ENCODE results near the gene HOXC10. TPM values are rescaled to one million over a fixed set of nuclear protein-coding genes. Genes with fewer than 3 reads are reported as not detected.

Gene HOXC10
- total RNA-seq, 1 donor from 2014 or later: not detected

GRCh38 chr12:53951577-53952334 is 33.2 kb upstream of the HOXC10 start:
- Histone ChIP-seq H3K9me3 (ENCODE audit: insufficient read depth, low read depth, low read length) (no peaks in the 10 kb centered on the region), H3K4me3 (ENCODE audit: insufficient read depth, low read depth, low read length) (no peak overlapping the region), H2AFZ (ENCODE audit: low read depth, low read length) (no peak overlapping the region), H3K4me1 (ENCODE audit: insufficient read depth, low read length) (no peaks in the 10 kb centered on the region), H3K27me3 (ENCODE audit: insufficient read depth, low read length) (peaks cover 91% of the 10 kb centered on the region), H4K20me1 (ENCODE audit: insufficient read depth, low read length) (peaks cover 4% of the 10 kb centered on the region), H3K9ac (ENCODE audit: low read length) (no peak overlapping the region), H3K79me2 (ENCODE audit: insufficient read depth, low read length) (no peaks in the 10 kb centered on the region), H3K4me2 (ENCODE audit: low read length) (no peak overlapping the region), H3K27ac (ENCODE audit: low read depth, low read length) (no peak overlapping the region), H3K36me3 (ENCODE audit: insufficient read depth, low read length) (no peaks in the 10 kb centered on the region)
- Mint-ChIP-seq H3K27me3 (ENCODE audit: low read depth, unreplicated experiment) (peaks cover 86% of the 10 kb centered on the region), H3K4me1 (ENCODE audit: low read depth, unreplicated experiment) (no peaks in the 10 kb centered on the region), H3K27ac (ENCODE audit: unreplicated experiment) (no peak overlapping the region), H3K4me3 (ENCODE audit: unreplicated experiment) (no peak overlapping the region), H3K36me3 (ENCODE audit: low read depth, unreplicated experiment) (peaks cover 4% of the 10 kb centered on the region), H3K9me3 (ENCODE audit: unreplicated experiment) (peaks cover 30% of the 10 kb centered on the region)
- FAIRE-seq (no peak), DNase-seq (ENCODE audit: low read depth) (no peak)
- TF ChIP-seq, protein P1, sequence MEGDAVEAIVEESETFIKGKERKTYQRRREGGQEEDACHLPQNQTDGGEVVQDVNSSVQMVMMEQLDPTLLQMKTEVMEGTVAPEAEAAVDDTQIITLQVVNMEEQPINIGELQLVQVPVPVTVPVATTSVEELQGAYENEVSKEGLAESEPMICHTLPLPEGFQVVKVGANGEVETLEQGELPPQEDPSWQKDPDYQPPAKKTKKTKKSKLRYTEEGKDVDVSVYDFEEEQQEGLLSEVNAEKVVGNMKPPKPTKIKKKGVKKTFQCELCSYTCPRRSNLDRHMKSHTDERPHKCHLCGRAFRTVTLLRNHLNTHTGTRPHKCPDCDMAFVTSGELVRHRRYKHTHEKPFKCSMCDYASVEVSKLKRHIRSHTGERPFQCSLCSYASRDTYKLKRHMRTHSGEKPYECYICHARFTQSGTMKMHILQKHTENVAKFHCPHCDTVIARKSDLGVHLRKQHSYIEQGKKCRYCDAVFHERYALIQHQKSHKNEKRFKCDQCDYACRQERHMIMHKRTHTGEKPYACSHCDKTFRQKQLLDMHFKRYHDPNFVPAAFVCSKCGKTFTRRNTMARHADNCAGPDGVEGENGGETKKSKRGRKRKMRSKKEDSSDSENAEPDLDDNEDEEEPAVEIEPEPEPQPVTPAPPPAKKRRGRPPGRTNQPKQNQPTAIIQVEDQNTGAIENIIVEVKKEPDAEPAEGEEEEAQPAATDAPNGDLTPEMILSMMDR (IDR thresholded peaks at IDR 0.05; ENCODE audit: insufficient read depth, low read depth, low read length): no peak
- TF ChIP-seq EZH2 (IDR thresholded peaks at IDR 0.05; ENCODE audit: insufficient read depth, low read length): peak; percentile 82

DNA sequence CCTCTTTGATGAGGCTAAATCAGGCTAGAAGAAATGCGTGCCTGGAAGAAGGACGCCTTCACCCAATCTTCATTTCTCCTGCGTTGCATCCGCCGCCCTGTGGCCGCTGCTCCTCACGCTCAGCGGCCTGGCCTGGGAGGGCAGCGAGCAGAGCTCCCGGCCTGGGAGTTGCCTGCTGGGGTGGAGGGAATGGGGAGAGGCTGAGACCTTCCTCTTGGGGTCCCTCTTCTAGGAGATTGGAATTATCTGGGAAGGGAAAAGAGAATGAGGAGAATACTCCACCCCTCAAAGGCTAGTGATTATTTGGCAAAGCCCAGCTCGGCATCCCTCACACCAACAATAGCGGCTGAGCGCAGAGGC is 32.6 kb upstream of the HOXC10 start:
- Histone ChIP-seq H3K36me3 (ENCODE audit: insufficient read depth, low read length) (no peaks in the 10 kb centered on the region), H3K9ac (ENCODE audit: low read length) (no peak overlapping the region), H3K79me2 (ENCODE audit: insufficient read depth, low read length) (no peaks in the 10 kb centered on the region), H2AFZ (ENCODE audit: low read depth, low read length) (no peak overlapping the region), H3K9me3 (ENCODE audit: insufficient read depth, low read depth, low read length) (no peaks in the 10 kb centered on the region), H3K4me1 (ENCODE audit: insufficient read depth, low read length) (no peaks in the 10 kb centered on the region), H3K27me3 (ENCODE audit: insufficient read depth, low read length) (peaks cover 93% of the 10 kb centered on the region), H3K27ac (ENCODE audit: low read depth, low read length) (no peak overlapping the region), H3K4me2 (ENCODE audit: low read length) (no peak overlapping the region), H4K20me1 (ENCODE audit: insufficient read depth, low read length) (peaks cover 4% of the 10 kb centered on the region), H3K4me3 (ENCODE audit: insufficient read depth, low read depth, low read length) (no peak overlapping the region)
- Mint-ChIP-seq H3K27me3 (ENCODE audit: low read depth, unreplicated experiment) (peaks cover 86% of the 10 kb centered on the region), H3K27ac (ENCODE audit: unreplicated experiment) (no peak overlapping the region), H3K36me3 (ENCODE audit: low read depth, unreplicated experiment) (peaks cover 4% of the 10 kb centered on the region), H3K9me3 (ENCODE audit: unreplicated experiment) (peaks cover 30% of the 10 kb centered on the region), H3K4me1 (ENCODE audit: low read depth, unreplicated experiment) (no peaks in the 10 kb centered on the region), H3K4me3 (ENCODE audit: unreplicated experiment) (no peak overlapping the region)
- TF ChIP-seq, protein P1 (IDR thresholded peaks at IDR 0.05; ENCODE audit: insufficient read depth, low read depth, low read length): no peak
- no peak for TF ChIP-seq EZH2 (IDR thresholded peaks at IDR 0.05; ENCODE audit: insufficient read depth, low read length)
- no peak for FAIRE-seq
- no peak for DNase-seq (ENCODE audit: low read depth)

Data from astrocyte (in vitro differentiated cells and primary cell).